Retinal pigment epithelial cell (primary cell): Measurements from ENCODE around the gene ZNF287.

Experiments used
- DNase-seq: peaks from one replicate; pipeline ENCODE4 v3.0.0-alpha.2; 2010; ENCODE audit warnings: low read depth
- H3K4me3 ChIP-seq: 2 replicates; pipeline ENCODE4 v1.5.1; 2011; ENCODE audit warnings: mild to moderate bottlenecking, low read length, control low read depth, moderate library complexity
- CTCF ChIP-seq: conservative IDR thresholded peaks from 2 replicates; pipeline ENCODE4 v1.5.1; 2011; ENCODE audit warnings: low read depth, low read length, control low read depth, inconsistent platforms

Gene ZNF287

GRCh38 chr17:16584273-16584995, 15.4 kb upstream of the ZNF287 start:
- TF ChIP-seq CTCF = peak; percentile 96
- peak overlapping the region; percentile 56 for H3K4me3 ChIP-seq
- DNase-seq = peak; percentile 32

GRCh38 chr17:16583781-16584180, 14.8 kb upstream of the ZNF287 start:
- H3K4me3 ChIP-seq = no peak overlapping the region
- DNase-seq = no peak
- TF ChIP-seq CTCF = no peak

- TF ChIP-seq CTCF = no peak
- DNase-seq = no peak
- H3K4me3 ChIP-seq = no peak overlapping the region
Measured at GRCh38 chr17:16573466-16573865, 4.5 kb upstream of the ZNF287 start.

GRCh38 chr17:16569358-16569712, 331 bp upstream of the ZNF287 start:
- no peak for TF ChIP-seq CTCF
- DNase-seq = no peak
- H3K4me3 ChIP-seq = peak overlapping the region; percentile 71

GRCh38 chr17:16552637-16553045, 16.4 kb downstream of the ZNF287 start:
- no peak overlapping the region for H3K4me3 ChIP-seq
- DNase-seq = no peak
- no peak for TF ChIP-seq CTCF

- no peak overlapping the region for H3K4me3 ChIP-seq
- no peak for DNase-seq
- TF ChIP-seq CTCF = no peak
Measured at GRCh38 chr17:16551878-16552636, 16.9 kb downstream of the ZNF287 start.

- no peak for TF ChIP-seq CTCF
- no peak for DNase-seq
- no peak overlapping the region for H3K4me3 ChIP-seq
Measured at GRCh38 chr17:16537130-16537458, 31.9 kb downstream of the ZNF287 start.
